Neural cell (in vitro differentiated cells): Measurements from ENCODE around the gene RERE. TPM values are rescaled to one million over a fixed set of nuclear protein-coding genes. Genes with fewer than 3 reads are reported as not detected.

ENCODE experiments used
- H2AFZ ChIP-seq: fragments of 200-600, 300-800 bp; sonication (generic), shearing (Covaris generic); 2 replicates; pipeline ENCODE4 v1.6.0; 2014; ENCODE audit warnings: low read depth, mild to moderate bottlenecking, antibody characterized with exemption, low read length, moderate library complexity
- H3F3A ChIP-seq: fragments of 200-600 bp; shearing (Covaris generic); 2 replicates; pipeline ENCODE4 v1.6.1; 2016; ENCODE audit warnings: mild to moderate bottlenecking, moderate library complexity, mixed read lengths, antibody characterized with exemption, low read length; ENCODE audit not compliant: insufficient read depth, poor library complexity, severe bottlenecking
- H3K27ac ChIP-seq: fragments of 200-600, 300-800 bp; sonication (generic), shearing (Covaris generic); 2 replicates; pipeline ENCODE4 v1.5.1; 2014; ENCODE audit warnings: mild to moderate bottlenecking, low read length, moderate library complexity
- H3K27me3 ChIP-seq: fragments of 300-800, 200-600 bp; sonication (generic), shearing (Covaris generic); 2 replicates; pipeline ENCODE4 v1.6.0; 2014; ENCODE audit warnings: mild to moderate bottlenecking, low read depth, low read length, moderate library complexity; ENCODE audit not compliant: insufficient read depth
- H3K36me3 ChIP-seq: fragments of 300-800, 200-600 bp; sonication (generic), shearing (Covaris generic); 2 replicates; pipeline ENCODE4 v1.5.1; 2014; ENCODE audit warnings: mild to moderate bottlenecking, antibody characterized with exemption, low read length, moderate library complexity; ENCODE audit not compliant: insufficient read depth
- H3K4me2 ChIP-seq: fragments of 300-800, 200-600 bp; sonication (generic), shearing (Covaris generic); 2 replicates; pipeline ENCODE4 v1.6.0; 2014; ENCODE audit warnings: mild to moderate bottlenecking, low read length
- H3K4me3 ChIP-seq: fragments of 300-800, 200-600 bp; sonication (generic), shearing (Covaris generic); 2 replicates; pipeline ENCODE4 v1.5.1; 2014; ENCODE audit warnings: mild to moderate bottlenecking, low read length, moderate library complexity
- H3K79me2 ChIP-seq: fragments of 200-600 bp; shearing (Covaris generic); replicated peaks from 2 replicates; pipeline ENCODE4 v1.6.0; 2014; ENCODE audit warnings: mild to moderate bottlenecking, low read length, moderate library complexity; ENCODE audit not compliant: insufficient read depth
- H3K9ac ChIP-seq: fragments of 300-800, 200-600 bp; sonication (generic), shearing (Covaris generic); 2 replicates; pipeline ENCODE4 v1.6.1; 2016; ENCODE audit warnings: mild to moderate bottlenecking, low read length, mixed read lengths
- H3K9me2 ChIP-seq: fragments of 200-600 bp; shearing (Covaris generic); 2 replicates; pipeline ENCODE4 v1.6.1; 2016; ENCODE audit warnings: mild to moderate bottlenecking, low read length, mixed read lengths; ENCODE audit not compliant: insufficient read depth
- H3K9me3 ChIP-seq: fragments of 200-600, 300-800 bp; sonication (generic), shearing (Covaris generic); 2 replicates; pipeline ENCODE4 v1.6.1; 2016; ENCODE audit warnings: mild to moderate bottlenecking, mixed run types, low read length, moderate library complexity, mixed read lengths
- H4K20me1 ChIP-seq: fragments of 200-600 bp; shearing (Covaris generic); 2 replicates; pipeline ENCODE4 v1.6.1; 2016; ENCODE audit warnings: mild to moderate bottlenecking, mixed run types; ENCODE audit not compliant: insufficient read depth
- EP300 ChIP-seq: fragments of 450-650 bp; conservative IDR thresholded peaks from 2 replicates; pipeline ENCODE4 v1.6.1; 2014; ENCODE audit warnings: antibody characterized with exemption, mild to moderate bottlenecking, moderate library complexity; ENCODE audit not compliant: poor library complexity, severe bottlenecking
- EZH2 ChIP-seq: fragments of 200-600, 300-800 bp; shearing (Covaris generic), sonication (generic); IDR thresholded peaks from 2 replicates; pipeline ENCODE4 v1.6.1; 2014; ENCODE audit warnings: antibody characterized with exemption, low read length, borderline replicate concordance, mild to moderate bottlenecking; ENCODE audit not compliant: insufficient read depth, poor library complexity, severe bottlenecking
- MXI1 ChIP-seq: fragments of 450-650 bp; conservative IDR thresholded peaks from 2 replicates; pipeline ENCODE4 v1.6.1; 2014; ENCODE audit warnings: antibody characterized with exemption, mild to moderate bottlenecking; ENCODE audit not compliant: poor library complexity, severe bottlenecking
- POLR2AphosphoS5 ChIP-seq: IDR thresholded peaks from 2 replicates; pipeline ENCODE4 v1.6.1; 2012
- RAD21 ChIP-seq: fragments of 450-650 bp; conservative IDR thresholded peaks from 2 replicates; pipeline ENCODE4 v1.6.1; 2014; ENCODE audit warnings: antibody characterized with exemption, mild to moderate bottlenecking, moderate library complexity
- SMC3 ChIP-seq: fragments of 450-650 bp; conservative IDR thresholded peaks from 2 replicates; pipeline ENCODE4 v1.6.1; 2014; ENCODE audit warnings: antibody characterized with exemption, mild to moderate bottlenecking, moderate library complexity; ENCODE audit not compliant: poor library complexity
- TAF1 ChIP-seq: IDR thresholded peaks from 2 replicates; pipeline ENCODE4 v1.6.1; 2012; ENCODE audit warnings: low read depth
- polyA plus RNA-seq: library from polyadenylated mRNA; depleted of rRNA; stranded (reverse); fragments of >200 nt; gene quantifications from 2 replicates; pipeline ENCODE4 v1.2.3, GENCODE V29; 2014
- TF ChIP-seq, protein P1 (sequence below): fragments of 450-650 bp; IDR thresholded peaks from 2 replicates; pipeline ENCODE4 v1.5.1; 2014; ENCODE audit warnings: antibody characterized with exemption, mild to moderate bottlenecking, moderate library complexity; ENCODE audit not compliant: poor library complexity, severe bottlenecking
- TF ChIP-seq, protein P2 (sequence below): IDR thresholded peaks from 2 replicates; pipeline ENCODE4 v1.6.1; 2012; ENCODE audit warnings: borderline replicate concordance

The RERE gene
- polyA plus RNA-seq, 1 donor from 2014 or later: 21.0 TPM

DNA sequence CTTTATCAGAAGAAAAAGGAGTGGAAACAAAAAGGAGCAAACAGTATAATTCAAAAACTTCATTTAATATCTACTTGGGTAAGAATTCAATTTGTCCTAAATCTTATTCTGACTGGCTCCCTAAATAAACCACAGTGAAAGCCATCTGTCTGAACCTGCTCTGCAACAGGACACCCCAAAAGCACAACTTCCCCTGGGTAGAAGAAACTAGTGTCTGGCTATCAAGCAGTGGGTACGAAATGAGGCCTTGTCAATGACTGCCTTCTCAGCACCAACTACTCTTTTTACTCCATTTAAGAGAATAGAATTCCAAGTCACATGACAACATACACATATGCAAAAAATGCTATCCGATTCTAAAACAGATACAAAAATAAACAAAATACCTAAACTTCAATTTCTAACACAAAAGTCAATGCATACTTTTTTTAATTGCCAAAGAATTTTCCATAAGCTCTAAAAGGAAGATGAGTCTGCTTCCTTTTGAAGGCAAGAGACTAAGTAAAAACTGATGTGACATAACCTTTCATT, 292.7 kb downstream of the RERE start:
- H3F3A ChIP-seq: peaks cover 11% of the 10 kb centered on the region
- H3K4me3 ChIP-seq: peak overlapping the region; percentile 76
- no peaks in the 10 kb centered on the region for H3K36me3 ChIP-seq
- H4K20me1 ChIP-seq: no peaks in the 10 kb centered on the region
- TF ChIP-seq, protein P1, sequence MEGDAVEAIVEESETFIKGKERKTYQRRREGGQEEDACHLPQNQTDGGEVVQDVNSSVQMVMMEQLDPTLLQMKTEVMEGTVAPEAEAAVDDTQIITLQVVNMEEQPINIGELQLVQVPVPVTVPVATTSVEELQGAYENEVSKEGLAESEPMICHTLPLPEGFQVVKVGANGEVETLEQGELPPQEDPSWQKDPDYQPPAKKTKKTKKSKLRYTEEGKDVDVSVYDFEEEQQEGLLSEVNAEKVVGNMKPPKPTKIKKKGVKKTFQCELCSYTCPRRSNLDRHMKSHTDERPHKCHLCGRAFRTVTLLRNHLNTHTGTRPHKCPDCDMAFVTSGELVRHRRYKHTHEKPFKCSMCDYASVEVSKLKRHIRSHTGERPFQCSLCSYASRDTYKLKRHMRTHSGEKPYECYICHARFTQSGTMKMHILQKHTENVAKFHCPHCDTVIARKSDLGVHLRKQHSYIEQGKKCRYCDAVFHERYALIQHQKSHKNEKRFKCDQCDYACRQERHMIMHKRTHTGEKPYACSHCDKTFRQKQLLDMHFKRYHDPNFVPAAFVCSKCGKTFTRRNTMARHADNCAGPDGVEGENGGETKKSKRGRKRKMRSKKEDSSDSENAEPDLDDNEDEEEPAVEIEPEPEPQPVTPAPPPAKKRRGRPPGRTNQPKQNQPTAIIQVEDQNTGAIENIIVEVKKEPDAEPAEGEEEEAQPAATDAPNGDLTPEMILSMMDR: no peak
- TF ChIP-seq SMC3: no peak
- no peak for TF ChIP-seq EP300
- TF ChIP-seq RAD21: no peak
- TF ChIP-seq, protein P2, sequence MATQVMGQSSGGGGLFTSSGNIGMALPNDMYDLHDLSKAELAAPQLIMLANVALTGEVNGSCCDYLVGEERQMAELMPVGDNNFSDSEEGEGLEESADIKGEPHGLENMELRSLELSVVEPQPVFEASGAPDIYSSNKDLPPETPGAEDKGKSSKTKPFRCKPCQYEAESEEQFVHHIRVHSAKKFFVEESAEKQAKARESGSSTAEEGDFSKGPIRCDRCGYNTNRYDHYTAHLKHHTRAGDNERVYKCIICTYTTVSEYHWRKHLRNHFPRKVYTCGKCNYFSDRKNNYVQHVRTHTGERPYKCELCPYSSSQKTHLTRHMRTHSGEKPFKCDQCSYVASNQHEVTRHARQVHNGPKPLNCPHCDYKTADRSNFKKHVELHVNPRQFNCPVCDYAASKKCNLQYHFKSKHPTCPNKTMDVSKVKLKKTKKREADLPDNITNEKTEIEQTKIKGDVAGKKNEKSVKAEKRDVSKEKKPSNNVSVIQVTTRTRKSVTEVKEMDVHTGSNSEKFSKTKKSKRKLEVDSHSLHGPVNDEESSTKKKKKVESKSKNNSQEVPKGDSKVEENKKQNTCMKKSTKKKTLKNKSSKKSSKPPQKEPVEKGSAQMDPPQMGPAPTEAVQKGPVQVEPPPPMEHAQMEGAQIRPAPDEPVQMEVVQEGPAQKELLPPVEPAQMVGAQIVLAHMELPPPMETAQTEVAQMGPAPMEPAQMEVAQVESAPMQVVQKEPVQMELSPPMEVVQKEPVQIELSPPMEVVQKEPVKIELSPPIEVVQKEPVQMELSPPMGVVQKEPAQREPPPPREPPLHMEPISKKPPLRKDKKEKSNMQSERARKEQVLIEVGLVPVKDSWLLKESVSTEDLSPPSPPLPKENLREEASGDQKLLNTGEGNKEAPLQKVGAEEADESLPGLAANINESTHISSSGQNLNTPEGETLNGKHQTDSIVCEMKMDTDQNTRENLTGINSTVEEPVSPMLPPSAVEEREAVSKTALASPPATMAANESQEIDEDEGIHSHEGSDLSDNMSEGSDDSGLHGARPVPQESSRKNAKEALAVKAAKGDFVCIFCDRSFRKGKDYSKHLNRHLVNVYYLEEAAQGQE: no peak
- TF ChIP-seq POLR2AphosphoS5: no peak
- no peak for TF ChIP-seq TAF1
- no peak for TF ChIP-seq MXI1
- TF ChIP-seq EZH2: no peak
- H3K9me2 ChIP-seq: no peaks in the 10 kb centered on the region
- peaks cover 66% of the 10 kb centered on the region for H3K79me2 ChIP-seq
- H2AFZ ChIP-seq: no peak overlapping the region
- H3K9me3 ChIP-seq: no peaks in the 10 kb centered on the region
- peak overlapping the region; percentile 95 for H3K4me2 ChIP-seq
- no peaks in the 10 kb centered on the region for H3K27me3 ChIP-seq
- peak overlapping the region; percentile 92 for H3K27ac ChIP-seq
- peak overlapping the region; percentile 78 for H3K9ac ChIP-seq

DNA sequence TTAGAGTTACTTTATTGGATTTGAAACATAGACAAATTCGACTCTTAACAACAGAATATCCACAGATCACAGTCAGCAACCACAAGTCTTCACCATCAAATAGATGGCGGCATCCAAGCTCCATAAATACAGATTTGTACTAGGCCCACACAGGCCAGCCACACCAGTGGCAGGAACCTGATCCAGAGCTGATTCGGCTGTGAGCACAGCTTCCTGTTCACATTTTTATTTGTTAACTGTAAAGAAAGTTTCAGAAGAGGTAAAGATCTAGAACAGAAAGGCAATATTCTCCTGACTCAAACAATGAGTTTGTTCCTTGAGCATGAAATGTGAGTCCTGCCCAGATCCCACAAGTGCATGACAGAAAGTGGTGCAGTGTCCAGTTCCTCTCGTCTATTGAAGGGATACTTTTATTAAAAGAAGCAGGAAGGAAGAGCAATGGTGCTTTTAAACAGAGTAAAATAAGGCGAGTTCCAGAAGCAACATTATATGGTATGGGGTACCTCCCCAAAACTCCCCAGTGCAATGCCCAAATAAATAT, 293.7 kb downstream of the RERE start:
- Histone ChIP-seq H3K9me2 (no peaks in the 10 kb centered on the region), H3K4me2 (peak overlapping the region; percentile 95), H4K20me1 (no peaks in the 10 kb centered on the region), H3K27me3 (no peaks in the 10 kb centered on the region), H3K27ac (no peak overlapping the region), H3K9ac (no peak overlapping the region), H3K79me2 (peaks cover 75% of the 10 kb centered on the region), H3K9me3 (no peaks in the 10 kb centered on the region), H2AFZ (no peak overlapping the region), H3F3A (peaks cover 11% of the 10 kb centered on the region), H3K4me3 (peak overlapping the region; percentile 76), H3K36me3 (no peaks in the 10 kb centered on the region)
- TF ChIP-seq POLR2AphosphoS5 (no peak), MXI1 (no peak), RAD21 (no peak), EP300 (no peak), TAF1 (no peak), EZH2 (no peak)
- TF ChIP-seq, protein P1: no peak
- TF ChIP-seq, protein P2: no peak
